H1 (cell line): ENCODE data around the gene CHMP1B. TPM values are rescaled to one million over a fixed set of nuclear protein-coding genes. Genes with fewer than 3 reads are reported as not detected.
A peak's percentile ranks its signal among the peaks of the same experiment; 100 is the strongest.

Source experiments
- CTCF ChIA-PET: fragments of 300-600 bp; sonication (Branson Sonifier 250); formaldehyde crosslinking; loops from one replicate; lab custom pipeline; 2021; ENCODE audit not compliant: partially characterized antibody; lab: Charles Lee
- POLR2A ChIA-PET: fragments of 300-600 bp; sonication (Branson Sonifier 250); formaldehyde crosslinking; loops from one replicate; lab custom pipeline; 2021; ENCODE audit warnings: inconsistent platforms; ENCODE audit not compliant: partially characterized antibody; lab: Charles Lee
- DNase-seq, 2 experiments: peaks; one replicate each; pipeline versions ENCODE4 v3.0.0 to v3.0.0-alpha.2; 2010 to 2022; ENCODE audit warnings: low spot score in 2 of 2, low read depth in 1 of 2, mixed read lengths in 1 of 2
- FAIRE-seq: peaks from 2 replicates; lab custom pipeline; 2011; peaks lifted over from hg19 to GRCh38; lab: Jason Lieb, UNC
- H2AFZ ChIP-seq: 2 replicates; pipeline ENCODE4 v1.8.1; 2012; ENCODE audit warnings: low read length, inconsistent platforms
- H2AK5ac ChIP-seq: 2 replicates; pipeline ENCODE4 v1.6.1; 2013; ENCODE audit warnings: low read depth, low read length
- H2BK120ac ChIP-seq: replicated peaks from 2 replicates; pipeline ENCODE3; 2013; ENCODE audit warnings: low read depth, low read length, inconsistent platforms
- H2BK12ac ChIP-seq: 2 replicates; pipeline ENCODE4 v1.6.1; 2013; ENCODE audit warnings: low read depth, low read length
- H2BK15ac ChIP-seq: 2 replicates; pipeline ENCODE4 v1.6.1; 2013; ENCODE audit warnings: low read length
- H2BK20ac ChIP-seq: 2 replicates; pipeline ENCODE4 v1.6.1; 2013; ENCODE audit warnings: low read length
- H2BK5ac ChIP-seq: 2 replicates; pipeline ENCODE4 v1.6.1; 2013; ENCODE audit warnings: low read depth, low read length
- H3K14ac ChIP-seq: 2 replicates; pipeline ENCODE4 v1.6.1; 2013; ENCODE audit warnings: inconsistent platforms; ENCODE audit not compliant: insufficient read length
- H3K18ac ChIP-seq: 2 replicates; pipeline ENCODE4 v1.6.1; 2013; ENCODE audit warnings: low read length; ENCODE audit errors: extremely low read depth
- H3K23ac ChIP-seq: 2 replicates; pipeline ENCODE4 v1.6.1; 2013; ENCODE audit warnings: inconsistent platforms; ENCODE audit not compliant: insufficient read length
- H3K23me2 ChIP-seq: 2 replicates; pipeline ENCODE4 v1.6.1; 2013; ENCODE audit warnings: low read depth, low read length
- H3K27ac ChIP-seq: 2 replicates; pipeline ENCODE4 v1.6.1; 2011; ENCODE audit warnings: low read depth, low read length, inconsistent platforms
- H3K27me3 ChIP-seq, 4 experiments: replicated peaks in 1 of 4; 1 replicate in 1 of 4; 2 replicates in 3 of 4; pipeline versions ENCODE4 v1.6.1 to v1.8.1; 2011 to 2013; ENCODE audit warnings: low read length in 3 of 4, mild to moderate bottlenecking in 3 of 4, inconsistent platforms in 2 of 4, mixed read lengths in 2 of 4, moderate library complexity in 1 of 4; ENCODE audit not compliant: control insufficient read depth in 3 of 4, insufficient read depth in 3 of 4; ENCODE audit errors: extremely low read depth in 1 of 4
- H3K36me3 ChIP-seq, 4 experiments: 2 replicates each; pipeline versions ENCODE4 v1.6.1 to v1.8.1; 2011 to 2013; ENCODE audit warnings: mild to moderate bottlenecking in 4 of 4, low read length in 3 of 4, moderate library complexity in 2 of 4, control low read depth in 1 of 4, inconsistent platforms in 1 of 4; ENCODE audit not compliant: insufficient read depth in 4 of 4, control insufficient read depth in 2 of 4
- H3K4ac ChIP-seq: replicated peaks from 2 replicates; pipeline ENCODE3; 2013; ENCODE audit warnings: low read length, low read depth, mixed read lengths, inconsistent platforms; ENCODE audit not compliant: insufficient read length
- H3K4me1 ChIP-seq, 4 experiments: replicated peaks in 1 of 4; 1 replicate in 1 of 4; 2 replicates in 3 of 4; pipeline versions ENCODE4 v1.6.1 to v1.8.1; 2011 to 2013; ENCODE audit warnings: low read length in 3 of 4, inconsistent platforms in 2 of 4, mixed read lengths in 1 of 4; ENCODE audit not compliant: insufficient read depth in 4 of 4, control insufficient read depth in 3 of 4
- H3K4me2 ChIP-seq, 2 experiments: 2 replicates each; pipeline versions ENCODE4 v1.6.1 to v1.8.1; 2011 to 2013; ENCODE audit warnings: low read depth in 2 of 2, low read length in 2 of 2, control low read depth in 1 of 2, inconsistent platforms in 1 of 2, mild to moderate bottlenecking in 1 of 2; ENCODE audit not compliant: insufficient read depth in 1 of 2
- H3K4me3 ChIP-seq, 4 experiments: fragments of 200-600, 300-600 bp in 1 of 4; sonication (generic), shearing (Covaris generic), sonication (Bioruptor Twin) in 1 of 4; 2 replicates each; pipeline versions ENCODE4 v1.5.1 to v1.8.1; 2011 to 2016; ENCODE audit warnings: low read length in 4 of 4, low read depth in 3 of 4, control low read depth in 2 of 4, inconsistent platforms in 2 of 4, mild to moderate bottlenecking in 2 of 4, mixed read lengths in 1 of 4, moderate library complexity in 1 of 4; ENCODE audit not compliant: insufficient read depth in 2 of 4; ENCODE audit errors: extremely low read depth in 1 of 4
- H3K56ac ChIP-seq: replicated peaks from 2 replicates; pipeline ENCODE3; 2013; ENCODE audit warnings: low read depth, mild to moderate bottlenecking, mixed read lengths, low read length, inconsistent platforms; ENCODE audit not compliant: insufficient read length
- H3K79me1 ChIP-seq: 2 replicates; pipeline ENCODE4 v1.6.1; 2013; ENCODE audit warnings: low read depth, low read length, control low read depth
- H3K79me2 ChIP-seq, 2 experiments: 2 replicates each; pipeline versions ENCODE4 v1.6.1 to v1.8.1; 2012 to 2013; ENCODE audit warnings: low read length in 2 of 2, mild to moderate bottlenecking in 2 of 2, inconsistent platforms in 1 of 2; ENCODE audit not compliant: insufficient read depth in 2 of 2, control insufficient read depth in 1 of 2
- H3K9ac ChIP-seq, 4 experiments: replicated peaks in 1 of 4; 1 replicate in 1 of 4; 2 replicates in 3 of 4; pipeline versions ENCODE4 v1.6.1 to v1.8.1; 2011 to 2013; ENCODE audit warnings: low read depth in 3 of 4, low read length in 3 of 4, control low read depth in 2 of 4, mild to moderate bottlenecking in 2 of 4, moderate library complexity in 2 of 4, inconsistent platforms in 1 of 4; ENCODE audit errors: extremely low read depth in 1 of 4
- H3K9me3 ChIP-seq, 2 experiments: 2 replicates each; pipeline versions ENCODE4 v1.6.1 to v1.8.1; 2012 to 2013; ENCODE audit warnings: mild to moderate bottlenecking in 2 of 2, moderate library complexity in 2 of 2, control low read depth in 1 of 2, inconsistent platforms in 1 of 2, low read depth in 1 of 2, low read length in 1 of 2, mixed read lengths in 1 of 2; ENCODE audit not compliant: insufficient read depth in 2 of 2
- H4K20me1 ChIP-seq, 2 experiments: replicated peaks in 1 of 2; 2 replicates each; pipeline versions ENCODE3 to v1.8.1; 2011 to 2013; ENCODE audit warnings: inconsistent platforms in 2 of 2, low read length in 2 of 2, mild to moderate bottlenecking in 1 of 2; ENCODE audit not compliant: insufficient read depth in 2 of 2, control insufficient read depth in 1 of 2
- H4K5ac ChIP-seq: 2 replicates; pipeline ENCODE4 v1.6.1; 2013; ENCODE audit warnings: low read length, low read depth, mixed read lengths, inconsistent platforms; ENCODE audit not compliant: insufficient read length
- H4K8ac ChIP-seq: 2 replicates; pipeline ENCODE4 v1.8.0; 2013; ENCODE audit warnings: mild to moderate bottlenecking, moderate library complexity, low read length, inconsistent platforms; ENCODE audit not compliant: insufficient read depth; ENCODE audit errors: extremely low read depth
- H4K91ac ChIP-seq: replicated peaks from 2 replicates; pipeline ENCODE3; 2013; ENCODE audit warnings: low read length, mixed read lengths, inconsistent platforms; ENCODE audit not compliant: insufficient read length
- ASH2L ChIP-seq: fragments of 200-600, 300-600 bp; sonication (generic); IDR thresholded peaks from one replicate; pipeline ENCODE4 v1.7.1; 2017; ENCODE audit warnings: low read length
- CEBPB ChIP-seq: IDR thresholded peaks from 2 replicates; pipeline ENCODE4 v1.6.1; 2012; ENCODE audit warnings: low read depth, low read length
- CHD2 ChIP-seq: IDR thresholded peaks from 2 replicates; pipeline ENCODE4 v1.6.1; 2012; ENCODE audit warnings: low read length, improper control_type of control experiment
- CTCF ChIP-seq, 3 experiments: IDR thresholded peaks; 1 replicate in 2 of 3; 2 replicates in 1 of 3; pipeline versions ENCODE4 v1.5.1 to v1.6.1; 2011; ENCODE audit warnings: low read length in 3 of 3, mild to moderate bottlenecking in 3 of 3, inconsistent platforms in 2 of 3, low read depth in 1 of 3, moderate library complexity in 1 of 3; ENCODE audit not compliant: insufficient read depth in 1 of 3; ENCODE audit errors: control extremely low read depth in 1 of 3
- JUND ChIP-seq: IDR thresholded peaks from 2 replicates; pipeline ENCODE4 v1.6.1; 2011; ENCODE audit warnings: mild to moderate bottlenecking, improper control_type of control experiment, low read length
- RBBP5 ChIP-seq: IDR thresholded peaks from 2 replicates; pipeline ENCODE4 v1.7.1; 2012; ENCODE audit warnings: low read depth, mild to moderate bottlenecking, inconsistent platforms, low read length, moderate library complexity, borderline replicate concordance
- SIRT6 ChIP-seq: IDR thresholded peaks from one replicate; pipeline ENCODE4 v1.7.1; 2012; ENCODE audit warnings: low read length, inconsistent platforms
- SP1 ChIP-seq: IDR thresholded peaks from 2 replicates; pipeline ENCODE4 v1.6.1; 2011; ENCODE audit warnings: low read depth, low read length
- WGBS, 2 experiments: shearing (Covaris generic) in 1 of 2; methylation state at CpG; one replicate each; pipeline versions ENCODE4 v1.1.6 to v1.1.7; 2013 to 2015; ENCODE audit warnings: low lambda C conversion rate in 2 of 2, mixed read lengths in 2 of 2, inconsistent platforms in 1 of 2, low coverage in 1 of 2, missing lambda C conversion rate in 1 of 2; ENCODE audit not compliant: insufficient replicate concordance in 2 of 2, insufficient coverage in 1 of 2, insufficient read length in 1 of 2; ENCODE audit errors: extremely low coverage in 1 of 2, missing lambda C conversion rate in 1 of 2; 5-methylcytosine and 5-hydroxymethylcytosine counted together
- polyA plus RNA-seq, 7 experiments: library from polyadenylated mRNA; depleted of rRNA in 3 of 7; stranded (reverse) in 5 of 7; unstranded in 2 of 7; fragments of >200 nt in 5 of 7; fragments of 200-250 nt in 2 of 7; gene quantifications; 1 replicate in 5 of 7; 2 replicates in 1 of 7; 4 replicates in 1 of 7; pipeline versions ENCODE4 v1.2.1 to v1.2.3, GENCODE V29; 2011 to 2013; ENCODE audit warnings: missing spikeins in 2 of 7, mixed read lengths in 2 of 7
- total RNA-seq: library from RNA; stranded (reverse); fragmentation: NEBNext Ultra II Directional; extraction: Animal tissue kit (Norgen Biotek cat#: 25700); gene quantifications from 2 replicates; pipeline ENCODE4 v1.2.1, GENCODE V29; 2021

The CHMP1B gene
- total and polyA plus RNA-seq, 2 of the 8 experiments (the other 6 are each of a cell fraction or from before 2014, with no cell fraction given) = 30.5 to 43.2 TPM

- no peak overlapping the region for H3K14ac ChIP-seq
- H3K23me2 ChIP-seq = no peaks in the 10 kb centered on the region; the same call in 1 of the 2 replicates
- no peak overlapping the region for H3K4me3 ChIP-seq
- H3K18ac ChIP-seq = no peak overlapping the region
- no peak overlapping the region for H3K56ac ChIP-seq
- H3K4me1 ChIP-seq = peaks cover 3 to 5% (median 4%) of the 10 kb centered on the region in 4 experiments; a peak in 5 of 7 replicates
- H2BK15ac ChIP-seq = no peak overlapping the region
- peaks cover 0 to 9% of the 10 kb centered on the region in 2 experiments for H4K20me1 ChIP-seq
- no peak overlapping the region for H4K5ac ChIP-seq
- H2BK5ac ChIP-seq = no peak overlapping the region
- H4K91ac ChIP-seq = no peak overlapping the region
- no peak overlapping the region for H2AK5ac ChIP-seq
- H2BK120ac ChIP-seq = no peak overlapping the region
- H3K79me1 ChIP-seq = 0 out of 2 replicates have a peak, but pooled peaks cover 3% of the 10 kb centered on the region
- WGBS, 2 experiments = 74% methylated on average over 4 of the region's 7 CpGs; no CpG with 5 or more reads in 1 of the 2 experiments
- H3K79me2 ChIP-seq = peaks cover 8 to 24% of the 10 kb centered on the region in 2 experiments; a peak in 3 of 4 replicates
- H3K9me3 ChIP-seq = no peaks in the 10 kb centered on the region
- ChIA-PET POLR2A (no interaction called here), CTCF (interaction anchor here (0.6 to 2.6 kb wide), 9 partner anchors 9 to 387 kb away, joined by 3 to 7 read pairs (median 3); no protein-coding TSS in a partner anchor)
- FAIRE-seq (no peak), DNase-seq (peak in 1 of 2 experiments; percentile 17)
- no peak overlapping the region for H3K9ac ChIP-seq
- H4K8ac ChIP-seq = no peak overlapping the region
- H3K4ac ChIP-seq = no peak overlapping the region
- H2AFZ ChIP-seq = no peak overlapping the region
- H3K36me3 ChIP-seq = no peaks in the 10 kb centered on the region
- H3K4me2 ChIP-seq = no peak overlapping the region; a peak in 1 of 4 replicates
- H2BK12ac ChIP-seq = no peak overlapping the region
- peak; percentile 44; the same call in 1 of the 2 replicates for TF ChIP-seq SP1
- TF ChIP-seq SIRT6 = no peak
- TF ChIP-seq ASH2L = no peak
- no peak for TF ChIP-seq CEBPB
- no peak for TF ChIP-seq RBBP5
- no peak for TF ChIP-seq CHD2
- no peak for TF ChIP-seq JUND
- no peak for TF ChIP-seq CTCF (IDR thresholded peaks at IDR 0.05; ENCODE audit: control extremely low read depth in 1 of 3, insufficient read depth in 1 of 3, low read depth in 1 of 3, low read length in 3 of 3)
- no peaks in the 10 kb centered on the region for H3K27me3 ChIP-seq
- no peak overlapping the region for H3K27ac ChIP-seq
- H2BK20ac ChIP-seq = no peak overlapping the region
- H3K23ac ChIP-seq = no peak overlapping the region
These were observed 1.9 kb upstream of the CHMP1B start for GRCh38 chr18:11849279-11849678.
